ENCODE measurements around the gene HPS4.

DNA sequence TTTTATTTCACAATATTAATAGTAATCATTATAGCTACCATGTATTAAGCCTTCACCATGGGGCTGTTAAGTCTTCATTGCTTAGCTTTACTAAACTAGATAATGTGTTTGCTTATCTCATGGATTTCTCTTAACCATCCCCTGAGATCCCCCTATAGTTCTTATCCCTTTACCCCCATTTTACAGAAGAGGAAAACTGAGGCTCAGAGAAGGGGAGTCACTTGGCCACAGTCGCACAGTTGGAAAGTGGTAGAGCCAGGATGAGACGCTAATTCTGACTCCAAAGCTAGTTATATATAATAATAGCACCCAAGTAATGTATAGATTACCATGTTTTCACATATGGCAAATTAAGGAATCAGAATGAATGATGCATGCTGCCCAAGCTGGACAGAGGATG is 38.4 kb upstream of the HPS4 start:
- TF ChIP-seq, protein P1, sequence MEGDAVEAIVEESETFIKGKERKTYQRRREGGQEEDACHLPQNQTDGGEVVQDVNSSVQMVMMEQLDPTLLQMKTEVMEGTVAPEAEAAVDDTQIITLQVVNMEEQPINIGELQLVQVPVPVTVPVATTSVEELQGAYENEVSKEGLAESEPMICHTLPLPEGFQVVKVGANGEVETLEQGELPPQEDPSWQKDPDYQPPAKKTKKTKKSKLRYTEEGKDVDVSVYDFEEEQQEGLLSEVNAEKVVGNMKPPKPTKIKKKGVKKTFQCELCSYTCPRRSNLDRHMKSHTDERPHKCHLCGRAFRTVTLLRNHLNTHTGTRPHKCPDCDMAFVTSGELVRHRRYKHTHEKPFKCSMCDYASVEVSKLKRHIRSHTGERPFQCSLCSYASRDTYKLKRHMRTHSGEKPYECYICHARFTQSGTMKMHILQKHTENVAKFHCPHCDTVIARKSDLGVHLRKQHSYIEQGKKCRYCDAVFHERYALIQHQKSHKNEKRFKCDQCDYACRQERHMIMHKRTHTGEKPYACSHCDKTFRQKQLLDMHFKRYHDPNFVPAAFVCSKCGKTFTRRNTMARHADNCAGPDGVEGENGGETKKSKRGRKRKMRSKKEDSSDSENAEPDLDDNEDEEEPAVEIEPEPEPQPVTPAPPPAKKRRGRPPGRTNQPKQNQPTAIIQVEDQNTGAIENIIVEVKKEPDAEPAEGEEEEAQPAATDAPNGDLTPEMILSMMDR (conservative IDR thresholded peaks at IDR 0.05 in 1 of 2, IDR thresholded peaks at IDR 0.05 in 1 of 2; ENCODE audit: low read depth in 1 of 2, low read length in 2 of 2), result no peak
- TF ChIP-seq EZH2 (IDR thresholded peaks at IDR 0.05; ENCODE audit: low read length, missing control alignments), result no peak
